ENCODE measurements around the gene AXL.

The AXL gene

DNA sequence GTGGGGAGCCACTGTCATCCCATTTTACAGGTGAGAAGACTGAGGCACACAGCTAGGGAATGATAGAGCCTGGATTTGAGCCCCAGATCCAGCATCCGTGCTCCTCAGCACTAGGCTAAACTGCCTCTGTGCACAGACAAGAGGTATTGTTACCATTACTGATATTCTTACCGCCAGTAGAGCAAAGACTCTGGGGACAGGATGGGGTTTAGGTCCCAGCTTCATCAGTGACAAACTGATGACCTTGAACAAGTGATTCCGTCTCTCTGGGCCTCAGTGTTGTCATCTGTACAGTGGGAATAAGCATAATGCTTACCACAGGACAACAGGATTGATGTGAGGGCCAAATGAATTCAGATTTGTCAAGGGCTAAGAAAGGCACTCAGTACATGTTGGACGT, 16.5 kb downstream of the AXL start:
- DNase-seq, result no peak

DNA sequence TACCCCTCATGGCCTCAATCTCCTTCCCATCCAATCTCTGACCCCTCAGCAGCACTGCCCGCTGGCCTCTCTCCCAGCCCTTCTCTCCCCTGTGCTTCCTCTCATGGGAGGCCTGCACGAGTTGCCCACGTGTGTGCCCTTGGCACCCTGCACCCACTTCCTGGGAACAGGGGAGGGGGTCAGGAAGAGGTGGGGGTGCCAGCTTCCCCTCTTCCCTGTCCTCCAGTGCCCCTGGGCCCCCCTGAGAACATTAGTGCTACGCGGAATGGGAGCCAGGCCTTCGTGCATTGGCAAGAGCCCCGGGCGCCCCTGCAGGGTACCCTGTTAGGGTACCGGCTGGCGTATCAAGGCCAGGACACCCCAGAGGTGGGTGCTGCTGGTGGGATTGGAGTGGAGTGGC, 19.2 kb downstream of the AXL start:
- DNase-seq, result no peak

DNA sequence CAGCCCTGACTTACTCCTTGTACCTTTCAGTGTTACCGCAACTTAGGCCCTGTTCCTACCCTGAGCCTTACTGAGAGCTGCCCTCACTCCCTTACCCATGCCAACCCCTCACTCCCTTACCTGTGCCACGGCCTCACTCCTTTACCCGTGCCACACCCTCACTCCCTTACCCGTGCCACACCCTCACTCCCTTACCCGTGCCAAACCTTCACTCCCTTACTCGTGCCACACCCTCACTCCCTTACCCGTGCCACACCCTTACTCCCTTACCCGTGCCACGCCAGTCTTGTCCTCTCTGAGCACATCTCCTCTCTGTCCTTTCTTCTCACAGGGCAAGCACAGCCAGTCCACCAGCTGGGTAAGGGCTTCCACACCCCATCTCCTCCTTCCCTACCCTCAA, 20.3 kb downstream of the AXL start:
- no peak for DNase-seq

- no peak for DNase-seq
These were observed 21.0 kb downstream of the AXL start for GRCh38 chr19:41239961-41240574.

DNA sequence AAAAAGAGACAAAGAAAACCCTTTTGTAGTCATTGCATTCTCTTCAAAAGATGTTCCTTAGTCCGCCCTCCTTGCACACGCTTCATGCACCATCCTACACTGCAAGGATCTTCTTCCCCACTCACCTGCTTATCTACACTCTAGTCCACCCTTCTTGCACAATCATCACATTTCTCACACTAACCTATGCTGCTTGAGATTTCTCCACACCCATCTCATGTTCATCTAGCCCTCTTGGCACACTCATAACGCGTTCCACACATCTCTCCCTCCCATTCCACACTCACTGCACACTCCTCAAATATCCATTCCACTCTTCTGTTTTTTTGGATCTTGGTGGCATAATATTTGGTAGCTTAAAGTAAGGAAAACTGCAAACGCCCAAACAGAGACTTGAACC, 22.8 kb downstream of the AXL start:
- DNase-seq, result no peak

DNA sequence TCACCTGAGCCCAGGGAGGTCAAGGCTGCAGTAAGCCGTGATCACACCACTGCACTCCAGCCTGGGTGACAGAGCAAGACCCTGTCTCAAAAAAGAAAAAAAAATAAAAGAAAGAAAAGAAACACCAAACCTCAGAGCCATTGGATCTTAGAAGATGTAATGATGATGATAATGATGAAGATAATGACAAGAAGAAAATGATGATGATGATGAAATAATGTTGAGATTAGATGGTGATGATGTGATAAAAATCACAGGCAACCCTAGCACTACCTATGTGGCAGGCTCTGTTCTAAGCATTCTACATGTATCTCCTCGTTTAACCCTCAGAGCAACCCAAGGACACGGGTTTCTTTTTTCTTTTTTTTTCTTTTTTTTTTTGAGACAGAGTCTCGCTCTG, 25.1 kb downstream of the AXL start:
- no peak for DNase-seq

- no peak for DNase-seq
These were observed 26.8 kb downstream of the AXL start for GRCh38 chr19:41245843-41246242.

DNA sequence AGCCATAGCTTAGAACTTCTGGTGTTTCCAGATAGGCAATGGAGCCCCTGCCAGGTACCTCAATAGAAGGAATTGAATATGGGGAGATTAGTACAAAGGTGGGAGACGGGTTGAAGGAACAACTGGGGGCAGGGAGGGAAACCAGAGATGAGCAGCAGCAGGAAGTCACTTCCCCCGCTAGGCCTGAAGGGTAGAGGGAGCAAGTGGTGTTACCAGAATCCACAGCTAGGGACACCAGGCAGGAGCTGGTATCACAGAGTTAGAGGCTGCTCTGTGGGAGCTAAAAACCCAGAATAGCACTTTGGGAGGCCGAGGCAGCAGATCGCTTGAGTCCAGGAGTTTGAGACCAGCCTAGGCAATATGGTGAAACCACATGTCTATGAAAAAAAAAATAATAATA, 29.9 kb downstream of the AXL start:
- no peak for DNase-seq

- DNase-seq, result no peak
These were observed 30.8 kb downstream of the AXL start for GRCh38 chr19:41249707-41250423.

- no peak for DNase-seq
These were observed 34.6 kb downstream of the AXL start for GRCh38 chr19:41253660-41254059.

DNA sequence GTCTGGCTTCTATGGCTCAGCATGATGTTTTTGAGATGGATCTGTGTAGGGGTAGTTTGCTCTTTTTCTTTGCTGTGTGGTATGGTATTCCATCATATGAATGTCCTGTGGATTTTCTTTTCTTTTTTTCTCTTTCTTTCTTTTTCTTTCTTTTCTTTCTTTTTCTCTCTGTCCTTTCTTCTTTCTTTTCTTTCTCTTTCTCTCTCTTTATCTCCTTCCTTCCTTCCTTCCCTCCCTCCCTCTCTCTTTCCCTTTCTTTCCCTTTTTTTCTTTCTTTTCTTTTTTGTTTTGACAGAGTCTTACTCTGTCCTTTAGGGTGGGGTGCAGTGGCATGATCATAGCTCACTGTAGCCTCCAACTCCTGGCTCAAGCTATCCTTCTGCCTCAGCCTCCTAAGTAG, 36.1 kb downstream of the AXL start:
- DNase-seq, result no peak

DNA sequence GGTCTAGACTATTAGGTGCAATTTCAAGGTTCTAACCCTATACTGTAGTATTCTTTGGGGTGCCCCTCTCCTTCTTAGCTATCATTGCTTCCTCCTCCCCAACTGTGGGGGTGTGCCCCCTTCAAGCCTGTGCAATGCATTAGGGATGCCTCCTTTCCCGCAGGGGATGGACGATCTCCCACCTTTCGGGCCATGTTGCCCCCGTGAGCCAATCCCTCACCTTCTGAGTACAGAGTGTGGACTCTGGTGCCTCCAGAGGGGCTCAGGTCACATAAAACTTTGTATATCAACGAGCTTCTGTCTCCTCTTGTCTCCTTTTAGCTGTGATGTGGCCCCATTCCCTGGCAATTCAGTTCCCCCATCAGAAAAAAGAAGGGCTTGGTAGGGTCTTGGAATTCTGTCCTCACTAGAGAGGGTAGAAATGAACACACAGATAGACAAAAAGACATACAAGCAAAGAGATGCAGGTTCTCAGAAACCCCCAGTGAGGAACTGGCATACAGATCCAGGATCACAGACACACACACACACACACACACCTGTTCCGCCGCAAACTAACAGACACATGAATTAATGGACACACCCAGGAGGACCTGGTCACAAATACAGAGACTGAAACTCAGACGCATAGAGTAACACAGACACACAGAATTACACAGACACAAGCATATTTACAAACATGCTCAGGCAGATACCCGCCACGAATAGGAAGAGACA, 42.6 kb downstream of the AXL start:
- no peak for DNase-seq

GRCh38 chr19:41263042-41263849, 44.2 kb downstream of the AXL start:
- peak; percentile 65 for DNase-seq

- DNase-seq, result peak; percentile 100
These were observed 45.0 kb downstream of the AXL start, which contains the start of gene HNRNPUL1 for GRCh38 chr19:41263850-41264580. TSS of gene HNRNPUL1 (plus strand) at chr19:41264372. CDS start at chr19:41264504, 132 bp downstream.

DNA sequence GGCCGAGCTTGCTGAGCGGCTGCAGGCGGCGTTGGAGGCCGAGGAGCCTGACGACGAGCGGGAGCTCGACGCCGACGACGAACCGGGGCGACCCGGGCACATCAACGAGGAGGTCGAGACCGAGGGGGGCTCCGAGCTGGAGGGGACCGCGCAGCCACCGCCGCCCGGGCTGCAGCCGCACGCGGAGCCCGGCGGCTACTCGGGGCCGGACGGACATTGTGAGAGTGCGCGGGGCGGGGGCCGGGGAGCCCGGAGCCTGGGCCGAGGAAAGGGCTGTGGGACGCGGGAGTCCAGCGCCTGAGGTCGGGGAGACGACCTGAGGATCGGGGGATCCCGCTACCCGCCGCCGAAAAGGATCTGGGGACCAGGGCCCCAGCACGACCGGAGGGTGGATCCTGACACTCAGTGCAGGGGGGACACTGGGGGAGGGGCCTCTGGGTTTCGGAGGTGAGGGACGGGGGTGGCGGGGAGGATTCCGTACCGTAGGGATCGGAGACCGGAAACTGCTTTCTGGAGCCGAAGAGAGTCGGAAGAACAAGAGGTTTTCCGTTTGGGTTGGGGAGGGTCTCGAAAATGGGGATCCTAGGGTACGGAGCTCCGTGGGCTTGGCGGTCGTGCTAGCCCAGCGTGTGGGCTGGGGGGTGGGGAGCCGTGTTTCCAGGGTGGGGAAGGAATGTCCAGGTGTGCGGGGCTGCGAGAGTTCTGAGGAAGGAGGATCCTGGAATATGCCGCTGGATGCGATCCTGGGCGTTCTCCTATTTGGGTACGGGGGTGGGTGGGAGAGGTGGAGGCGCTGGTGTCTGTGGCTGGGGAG, 45.8 kb downstream of the AXL start:
- DNase-seq, result peak; percentile 27

GRCh38 chr19:41265395-41266153, 46.6 kb downstream of the AXL start:
- no peak for DNase-seq

- no peak for DNase-seq
These were observed 50.0 kb downstream of the AXL start for GRCh38 chr19:41269055-41269454.

DNA sequence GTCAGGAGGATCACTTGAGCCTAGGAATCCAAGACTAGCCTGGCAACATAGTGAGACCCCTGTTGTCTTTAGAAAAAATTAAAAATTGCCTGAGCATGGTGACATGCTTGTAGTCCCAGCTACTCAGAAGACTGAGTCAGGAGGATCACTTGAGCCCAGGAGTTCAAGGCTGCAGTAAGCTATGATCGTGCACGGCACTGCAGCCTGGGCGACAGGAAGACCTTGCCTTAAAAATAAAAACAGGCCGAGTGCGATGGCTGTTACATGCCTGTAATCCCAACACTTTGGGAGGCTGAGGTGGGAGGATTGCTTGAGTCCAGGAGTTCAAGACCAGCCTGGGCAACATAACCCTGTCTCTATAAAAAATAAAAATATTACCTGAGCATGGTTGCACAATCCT, 50.5 kb downstream of the AXL start:
- no peak for DNase-seq

GRCh38 chr19:41273076-41273475, 54.1 kb downstream of the AXL start:
- DNase-seq, result no peak

GRCh38 chr19:41274802-41275201, 55.8 kb downstream of the AXL start:
- DNase-seq, result no peak

GRCh38 chr19:41276231-41276630, 57.2 kb downstream of the AXL start:
- DNase-seq, result no peak
